ENCODE measurements around the gene LHX6. TPM values are rescaled to one million over a fixed set of nuclear protein-coding genes. Genes with fewer than 3 reads are reported as not detected.

LHX6 gene
- total and polyA plus RNA-seq, 9 of the 15 experiments (the other 6 are each of a cell fraction or from before 2014, with no cell fraction given), result 2.8 to 16.3 (median 7.9) TPM

DNA sequence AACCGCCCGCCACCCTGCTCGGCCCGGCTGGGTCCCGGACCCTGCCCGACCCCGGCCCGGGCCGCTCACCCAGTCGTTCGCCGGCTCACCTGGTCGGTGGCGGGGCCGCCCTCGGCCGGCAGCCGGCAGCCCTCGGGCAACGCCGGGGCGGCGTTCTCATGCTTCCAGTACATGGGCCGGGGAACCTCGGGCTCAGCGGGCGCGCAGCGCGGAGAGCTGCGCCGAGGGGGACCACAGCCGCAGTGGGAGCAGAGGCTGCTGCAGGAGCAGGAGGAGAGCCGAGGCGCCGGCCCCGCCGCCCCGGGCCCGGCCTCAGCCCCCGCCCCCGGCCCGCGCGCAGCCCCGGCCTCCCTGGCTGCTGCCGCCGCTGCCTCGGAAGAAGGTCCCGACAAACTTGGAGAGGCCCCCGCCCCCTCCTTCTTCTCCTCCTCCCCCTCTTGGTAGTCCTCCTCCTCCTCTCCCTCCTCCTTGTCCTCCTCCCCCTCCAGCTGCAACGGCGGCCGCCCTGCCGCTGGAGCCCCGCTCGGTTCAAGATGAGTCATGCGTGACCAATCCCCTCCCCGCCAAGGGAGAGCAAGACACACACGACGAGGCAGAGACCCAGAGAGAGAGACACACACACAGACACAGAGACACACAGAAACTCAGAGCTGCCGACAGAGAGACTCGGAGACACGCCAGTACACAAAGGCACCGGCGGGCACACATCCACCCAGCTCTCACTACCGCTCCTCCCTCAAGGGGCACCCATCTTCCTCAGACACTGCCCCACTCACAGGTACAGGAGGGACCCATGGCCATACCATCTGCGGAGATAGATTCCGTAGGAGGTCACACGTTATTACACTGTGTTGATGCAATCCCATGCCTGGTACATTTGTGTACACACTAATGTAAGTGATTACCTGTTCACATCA, at the start of gene LHX6 (continued):
- TF ChIP-seq CREB1 (IDR thresholded peaks at IDR 0.05) (0 out of 2 replicates have a peak, but pooled peaks have one; percentile 21), CREB1 (CRISPR knock-in tag; IDR thresholded peaks at IDR 0.05) (no peak), RBFOX2 (IDR thresholded peaks at IDR 0.05; ENCODE audit: low read depth, low read length) (0 out of 2 replicates have a peak, but pooled peaks have one; percentile 28), TRIM24 (IDR thresholded peaks at IDR 0.05) (0 out of 4 replicates have a peak, but pooled peaks of 1 of the 2 experiments have one; percentile 34)
- TF ChIP-seq, protein P1, sequence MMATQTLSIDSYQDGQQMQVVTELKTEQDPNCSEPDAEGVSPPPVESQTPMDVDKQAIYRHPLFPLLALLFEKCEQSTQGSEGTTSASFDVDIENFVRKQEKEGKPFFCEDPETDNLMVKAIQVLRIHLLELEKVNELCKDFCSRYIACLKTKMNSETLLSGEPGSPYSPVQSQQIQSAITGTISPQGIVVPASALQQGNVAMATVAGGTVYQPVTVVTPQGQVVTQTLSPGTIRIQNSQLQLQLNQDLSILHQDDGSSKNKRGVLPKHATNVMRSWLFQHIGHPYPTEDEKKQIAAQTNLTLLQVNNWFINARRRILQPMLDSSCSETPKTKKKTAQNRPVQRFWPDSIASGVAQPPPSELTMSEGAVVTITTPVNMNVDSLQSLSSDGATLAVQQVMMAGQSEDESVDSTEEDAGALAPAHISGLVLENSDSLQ (IDR thresholded peaks at IDR 0.05), result 0 out of 2 replicates have a peak, but pooled peaks have one; percentile 31

DNA sequence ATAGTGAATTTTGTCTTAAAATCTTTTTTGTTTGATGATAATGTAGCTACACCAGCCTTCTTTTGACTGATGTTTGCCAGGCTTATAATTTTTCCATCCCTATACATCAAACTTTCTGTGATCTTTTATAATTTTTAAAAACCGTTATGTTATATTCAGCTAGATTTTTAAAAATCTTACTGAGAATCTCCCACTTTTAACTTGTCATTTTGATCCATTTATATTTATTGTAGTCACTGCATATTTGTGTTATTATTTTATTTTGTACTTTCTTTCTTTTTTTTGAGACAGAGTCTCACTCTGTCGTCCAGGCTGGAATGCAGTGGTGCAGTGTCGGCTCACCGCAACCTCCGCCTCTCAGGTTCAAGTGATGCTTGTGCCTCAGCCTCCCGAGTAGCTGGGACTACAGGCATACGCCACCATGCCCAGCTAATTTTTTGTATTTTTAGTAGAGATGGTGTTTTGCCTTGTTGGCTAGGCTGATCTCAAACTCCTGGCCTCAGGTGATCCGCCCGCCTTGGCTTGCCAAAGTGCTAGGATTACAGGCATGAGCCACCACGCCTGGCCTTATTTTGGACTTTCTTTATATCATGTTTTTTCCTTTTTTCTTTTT, 48.6 kb upstream of the LHX6 start:
- Histone ChIP-seq H3K27me3 (ENCODE audit: control insufficient read depth in 2 of 2, insufficient read depth in 2 of 2, low read length in 2 of 2) (no peaks in the 10 kb centered on the region), H4K20me1 (replicated peaks; ENCODE audit: control insufficient read depth, insufficient read depth, low read length) (0 out of 2 replicates have a peak, but pooled peaks cover 3% of the 10 kb centered on the region), H3K4me2 (ENCODE audit: insufficient read depth, low read length) (no peak overlapping the region), H3K4me1 (replicated peaks in 1 of 2; ENCODE audit: control insufficient read depth in 2 of 2, insufficient read depth in 2 of 2, low read length in 2 of 2) (no peaks in the 10 kb centered on the region), H3K36me3 (ENCODE audit: control insufficient read depth, insufficient read depth, low read length) (peaks cover 91% of the 10 kb centered on the region), H3K79me2 (ENCODE audit: control insufficient read depth, insufficient read depth, low read length) (peaks cover 87% of the 10 kb centered on the region), H2AFZ (ENCODE audit: low read depth, low read length) (no peak overlapping the region), H3K4me3 (no peak overlapping the region), H3K27ac (ENCODE audit: extremely low read depth, low read depth, low read length) (no peak overlapping the region), H3K9ac (ENCODE audit: insufficient read depth in 1 of 2, low read depth in 2 of 2, low read length in 2 of 2) (no peak overlapping the region), H3K9me3 (replicated peaks; ENCODE audit: control insufficient read depth, insufficient read depth, low read depth, low read length) (peaks cover 4% of the 10 kb centered on the region), H3K9me1 (ENCODE audit: control insufficient read depth, insufficient read depth, low read length) (no peaks in the 10 kb centered on the region)
- ATAC-seq (no peak), DNase-seq (ENCODE audit: extremely low read depth in 1 of 4, low spot score in 3 of 4) (no peak), FAIRE-seq (no peak)
- in situ Hi-C loops (cut with MboI) (no loop called here), intact Hi-C loops (cut with micrococcal nuclease) (no loop called here)
- CTCF ChIA-PET (ENCODE audit: low intra/inter-chr PET ratio), result no interaction called here
- BruUV-seq (replicated peaks), result no TSS peak
- 96% methylated on average over 10 of the region's 10 CpGs for whole genome bisulfite sequencing (ENCODE audit: insufficient coverage, low coverage, missing lambda C conversion rate)
- POLR2A ChIA-PET, result interaction anchor here (0.8 kb wide), 1 partner anchor 55 kb away, joined by 3 read pairs; no protein-coding TSS in a partner anchor
- TF ChIP-seq IFI16 (CRISPR knock-in tag; IDR thresholded peaks at IDR 0.05), result no peak
- TF ChIP-seq ETV6 (IDR thresholded peaks at IDR 0.05; ENCODE audit: borderline replicate concordance in 1 of 2, low read depth in 2 of 2, low read length in 1 of 2), result no peak
- TF ChIP-seq ETV6 (CRISPR knock-in tag; IDR thresholded peaks at IDR 0.05; ENCODE audit: borderline replicate concordance), result no peak
- TF ChIP-seq ZNF507 (tag; conservative IDR thresholded peaks at IDR 0.05), result peak; percentile 99
- TF ChIP-seq ARID1B (IDR thresholded peaks at IDR 0.05), result no peak
- TF ChIP-seq TAF9B (IDR thresholded peaks at IDR 0.05; ENCODE audit: partially characterized antibody), result no peak
- peak; percentile 39 for TF ChIP-seq RBM25 (IDR thresholded peaks at IDR 0.05; ENCODE audit: low read depth, low read length, severe bottlenecking)
- peak; percentile 93 for TF ChIP-seq ZNF354B (CRISPR knock-in tag; IDR thresholded peaks at IDR 0.05)
- 0 out of 3 replicates have a peak, but pooled peaks of 1 of the 2 experiments have one; percentile 31 for TF ChIP-seq CBX3 (IDR thresholded peaks at IDR 0.05; ENCODE audit: borderline replicate concordance in 1 of 2, low read length in 2 of 2)
- TF ChIP-seq, protein P2, sequence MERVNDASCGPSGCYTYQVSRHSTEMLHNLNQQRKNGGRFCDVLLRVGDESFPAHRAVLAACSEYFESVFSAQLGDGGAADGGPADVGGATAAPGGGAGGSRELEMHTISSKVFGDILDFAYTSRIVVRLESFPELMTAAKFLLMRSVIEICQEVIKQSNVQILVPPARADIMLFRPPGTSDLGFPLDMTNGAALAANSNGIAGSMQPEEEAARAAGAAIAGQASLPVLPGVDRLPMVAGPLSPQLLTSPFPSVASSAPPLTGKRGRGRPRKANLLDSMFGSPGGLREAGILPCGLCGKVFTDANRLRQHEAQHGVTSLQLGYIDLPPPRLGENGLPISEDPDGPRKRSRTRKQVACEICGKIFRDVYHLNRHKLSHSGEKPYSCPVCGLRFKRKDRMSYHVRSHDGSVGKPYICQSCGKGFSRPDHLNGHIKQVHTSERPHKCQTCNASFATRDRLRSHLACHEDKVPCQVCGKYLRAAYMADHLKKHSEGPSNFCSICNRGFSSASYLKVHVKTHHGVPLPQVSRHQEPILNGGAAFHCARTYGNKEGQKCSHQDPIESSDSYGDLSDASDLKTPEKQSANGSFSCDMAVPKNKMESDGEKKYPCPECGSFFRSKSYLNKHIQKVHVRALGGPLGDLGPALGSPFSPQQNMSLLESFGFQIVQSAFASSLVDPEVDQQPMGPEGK (CRISPR knock-in tag; IDR thresholded peaks at IDR 0.05; ENCODE audit: borderline replicate concordance), result no peak

Data from K562 (cell line).